CD4-positive, CD25-positive, alpha-beta regulatory T cell (primary cell): ENCODE measurements around the gene ASXL2. TPM values are rescaled to one million over a fixed set of nuclear protein-coding genes. Genes with fewer than 3 reads are reported as not detected.

Experiments used
- ATAC-seq, 2 donors: fragments of 150-1000 bp; cut with Tn5 transposase; one replicate each; pipeline ENCODE4 v1.10.0; 2021; ENCODE audit warnings: low read depth in 2 of 2, moderate number of reproducible peaks in 2 of 2, moderate library complexity in 1 of 2
- DNase-seq, 3 donors: peaks; one replicate each; pipeline versions ENCODE4 v3.0.0 to v3.0.0-alpha.2; 2012 to 2022; ENCODE audit warnings: mixed read lengths in 1 of 3
- H3K27ac ChIP-seq: one replicate; pipeline ENCODE4 v1.7.0; 2013; ENCODE audit warnings: mild to moderate bottlenecking, low read length; ENCODE audit not compliant: insufficient read depth, poor library complexity, severe bottlenecking
- H3K27me3 ChIP-seq: one replicate; pipeline ENCODE4 v1.7.0; 2013; ENCODE audit warnings: low read length; ENCODE audit not compliant: control insufficient read depth, insufficient read depth
- H3K36me3 ChIP-seq: one replicate; pipeline ENCODE4 v1.7.0; 2013; ENCODE audit warnings: mild to moderate bottlenecking, low read length, moderate library complexity; ENCODE audit not compliant: control insufficient read depth, insufficient read depth
- H3K4me1 ChIP-seq: 2 replicates; pipeline ENCODE4 v1.7.0; 2013; ENCODE audit warnings: mild to moderate bottlenecking, low read length; ENCODE audit not compliant: insufficient read depth, control insufficient read depth, poor library complexity, severe bottlenecking
- H3K4me3 ChIP-seq: one replicate; pipeline ENCODE4 v1.7.0; 2013; ENCODE audit warnings: low read depth, mild to moderate bottlenecking, low read length, moderate library complexity
- H3K9me3 ChIP-seq, 2 experiments: 1 replicate in 1 of 2; 2 replicates in 1 of 2; pipeline ENCODE4 v1.7.0; 2013; ENCODE audit warnings: low read length in 2 of 2, mild to moderate bottlenecking in 1 of 2, moderate library complexity in 1 of 2; ENCODE audit not compliant: control insufficient read depth in 2 of 2
- H3K27ac Mint-ChIP-seq, 3 donors: one replicate each; pipeline ENCODE4 v1.8.0; 2020 to 2022; ENCODE audit warnings: mild to moderate bottlenecking in 3 of 3, mixed read lengths in 3 of 3, moderate library complexity in 2 of 3
- H3K27me3 Mint-ChIP-seq: one replicate; pipeline ENCODE4 v1.8.0; 2022; ENCODE audit warnings: mild to moderate bottlenecking, mixed read lengths
- H3K36me3 Mint-ChIP-seq: one replicate; pipeline ENCODE4 v1.8.0; 2020; ENCODE audit warnings: mixed read lengths
- H3K4me1 Mint-ChIP-seq, 4 donors: one replicate each; pipeline ENCODE4 v1.8.0; 2020 to 2022; ENCODE audit warnings: mixed read lengths in 4 of 4, mild to moderate bottlenecking in 1 of 4
- H3K4me3 Mint-ChIP-seq, 4 donors: one replicate each; pipeline ENCODE4 v1.8.0; 2020 to 2022; ENCODE audit warnings: mild to moderate bottlenecking in 4 of 4, mixed read lengths in 4 of 4, moderate library complexity in 3 of 4
- H3K9me3 Mint-ChIP-seq, 7 donors: one replicate each; pipeline ENCODE4 v1.8.0; 2020 to 2022; ENCODE audit warnings: mixed read lengths in 7 of 7, mild to moderate bottlenecking in 3 of 7, moderate library complexity in 2 of 7
- polyA plus RNA-seq, 4 donors: library from polyadenylated mRNA; unstranded; fragments of 300-500 nt; fragmentation: Illumina TruSeq; gene quantifications; one replicate each; pipeline ENCODE4 v1.2.3, GENCODE V29; 2021
- total RNA-seq: library from RNA; stranded (reverse); gene quantifications from one replicate; pipeline ENCODE4 v1.2.3, GENCODE V29; 2022

The ASXL2 gene
- total and polyA plus RNA-seq, 5 donors from 2014 or later, result 6.8 to 48.6 (median 8.2) TPM

DNA sequence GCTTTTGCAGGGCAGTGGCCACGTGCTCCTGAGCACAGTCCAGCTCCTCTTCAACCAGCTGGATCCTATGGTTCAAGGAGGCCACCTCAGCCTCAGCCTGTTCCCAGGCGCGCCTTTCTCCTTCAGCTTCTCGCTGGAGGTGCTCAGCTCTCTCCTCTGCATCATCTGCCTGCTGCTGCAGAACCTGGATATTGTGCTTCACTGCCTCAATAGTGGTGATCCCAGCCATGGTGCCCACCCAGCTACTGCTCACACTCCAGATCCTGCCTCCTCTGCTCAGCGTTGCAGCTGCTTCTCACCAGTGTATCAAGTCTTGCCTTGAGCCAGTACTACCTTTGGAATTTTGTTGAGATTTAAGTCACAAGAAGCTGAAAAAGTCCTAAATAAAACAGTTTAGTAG lies 67.9 kb downstream of the ASXL2 start:
- no peak overlapping the region for H3K4me3 ChIP-seq

DNA sequence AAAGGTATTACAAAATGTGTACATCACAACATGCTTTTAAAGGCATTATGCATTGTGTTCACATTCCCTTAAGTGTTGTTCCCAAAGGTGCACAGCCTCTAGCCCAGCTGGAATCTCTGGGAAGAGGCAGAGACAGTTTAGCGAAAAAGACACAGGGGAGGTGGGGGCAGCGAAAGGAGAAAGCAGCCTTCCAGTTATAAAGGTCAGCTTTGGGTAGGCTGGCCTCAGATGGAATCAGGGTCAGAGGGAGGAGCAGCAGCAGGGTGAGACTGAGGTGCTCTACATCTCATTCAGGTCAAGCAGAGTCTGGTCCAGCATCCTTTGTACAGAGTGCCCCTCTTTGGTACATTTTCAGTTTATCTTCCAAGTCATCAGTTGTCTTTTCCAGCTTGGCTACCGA lies 68.6 kb downstream of the ASXL2 start:
- H3K4me3 ChIP-seq, result no peak overlapping the region
- peaks cover 37 to 67% (median 51%) of the 10 kb centered on the region in 4 donors for H3K4me1 Mint-ChIP-seq
- no peaks in the 10 kb centered on the region for H3K27me3 ChIP-seq
- no peaks in the 10 kb centered on the region for H3K27me3 Mint-ChIP-seq
- H3K9me3 ChIP-seq, result no peaks in the 10 kb centered on the region
- DNase-seq (no peak), ATAC-seq (no peak)
- peak overlapping the region in 1 of 3 donors; percentile 20 for H3K27ac Mint-ChIP-seq
- peaks cover 0 to 3% (median 0%) of the 10 kb centered on the region in 7 donors for H3K9me3 Mint-ChIP-seq
- H3K4me1 ChIP-seq, result peaks cover 9% of the 10 kb centered on the region
- peaks cover 38% of the 10 kb centered on the region for H3K36me3 Mint-ChIP-seq
- no peak overlapping the region for H3K27ac ChIP-seq
- H3K36me3 ChIP-seq, result peaks cover 21% of the 10 kb centered on the region
- H3K4me3 Mint-ChIP-seq, result no peak overlapping the region

More for the DNA sequence above, 67.9 kb downstream of the ASXL2 start:
- Histone ChIP-seq H3K4me1 (peaks cover 9% of the 10 kb centered on the region), H3K27me3 (no peaks in the 10 kb centered on the region), H3K36me3 (peaks cover 17% of the 10 kb centered on the region), H3K9me3 (no peaks in the 10 kb centered on the region), H3K27ac (no peak overlapping the region)
- Mint-ChIP-seq H3K36me3 (peaks cover 39% of the 10 kb centered on the region), H3K27me3 (no peaks in the 10 kb centered on the region), H3K27ac (peak overlapping the region in 1 of 3 donors; percentile 58), H3K9me3 (peaks cover 0 to 3% (median 0%) of the 10 kb centered on the region in 7 donors), H3K4me1 (peaks cover 42 to 69% (median 57%) of the 10 kb centered on the region in 4 donors), H3K4me3 (no peak overlapping the region)
- no peak for DNase-seq
- ATAC-seq, result no peak

DNA sequence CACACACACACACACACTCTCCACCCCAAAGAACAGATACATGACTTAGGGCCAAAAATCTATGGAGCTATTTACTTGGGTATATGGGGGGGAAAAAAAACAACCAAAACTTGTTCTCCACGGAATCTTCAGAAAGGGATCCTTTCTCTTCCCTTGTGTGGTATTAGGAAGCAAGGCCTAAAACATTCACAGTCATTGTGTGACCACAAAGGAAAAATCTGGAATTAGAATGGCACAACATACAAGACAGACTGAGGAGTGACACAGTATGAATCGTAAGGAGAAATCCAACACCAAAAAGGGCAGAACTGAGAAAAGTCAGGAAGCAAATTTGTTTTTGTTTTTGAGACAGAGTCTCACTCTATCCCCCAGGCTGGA lies 70.3 kb downstream of the ASXL2 start:
- peak overlapping the region in 2 of 3 donors; percentile 10 to 61 for H3K27ac Mint-ChIP-seq
- peaks cover 49% of the 10 kb centered on the region for H3K36me3 Mint-ChIP-seq
- H3K27me3 Mint-ChIP-seq, result no peaks in the 10 kb centered on the region
- no peak overlapping the region for H3K4me3 Mint-ChIP-seq
- Histone ChIP-seq H3K27ac (no peak overlapping the region), H3K9me3 (no peaks in the 10 kb centered on the region), H3K36me3 (peaks cover 34% of the 10 kb centered on the region), H3K4me1 (peaks cover 9% of the 10 kb centered on the region), H3K4me3 (no peak overlapping the region), H3K27me3 (no peaks in the 10 kb centered on the region)
- DNase-seq (no peak), ATAC-seq (no peak)
- H3K9me3 Mint-ChIP-seq, result no peaks in the 10 kb centered on the region
- H3K4me1 Mint-ChIP-seq, result peaks cover 34 to 67% (median 49%) of the 10 kb centered on the region in 4 donors

DNA sequence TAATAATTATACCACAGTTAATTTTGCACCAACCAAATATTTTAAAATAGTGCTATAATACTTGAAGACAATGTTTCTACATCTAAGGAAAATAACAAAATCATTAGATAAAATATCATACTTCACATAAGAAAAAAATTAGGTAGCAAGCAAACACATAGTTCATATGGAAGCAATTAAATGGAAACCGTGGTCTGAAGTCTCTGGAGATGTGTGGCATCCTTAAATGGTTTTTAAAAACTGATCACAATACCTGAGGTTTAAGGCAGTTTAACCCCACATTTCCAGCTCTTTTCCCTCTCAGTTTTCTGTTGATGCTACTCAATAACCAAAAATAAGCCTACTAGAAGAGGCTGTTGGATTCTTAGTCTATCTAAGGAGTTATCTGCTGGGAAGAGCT lies 71.3 kb downstream of the ASXL2 start:
- no peak overlapping the region for H3K27ac Mint-ChIP-seq
- H3K36me3 ChIP-seq, result peaks cover 34% of the 10 kb centered on the region
- ATAC-seq (no peak), DNase-seq (no peak)
- peaks cover 31 to 68% (median 43%) of the 10 kb centered on the region in 4 donors for H3K4me1 Mint-ChIP-seq
- H3K27ac ChIP-seq, result no peak overlapping the region
- peaks cover 9% of the 10 kb centered on the region for H3K4me1 ChIP-seq
- no peaks in the 10 kb centered on the region for H3K27me3 Mint-ChIP-seq
- H3K36me3 Mint-ChIP-seq, result peaks cover 44% of the 10 kb centered on the region
- no peaks in the 10 kb centered on the region for H3K27me3 ChIP-seq
- H3K9me3 Mint-ChIP-seq, result no peaks in the 10 kb centered on the region
- no peak overlapping the region for H3K4me3 ChIP-seq
- H3K4me3 Mint-ChIP-seq, result no peak overlapping the region
- no peaks in the 10 kb centered on the region for H3K9me3 ChIP-seq

DNA sequence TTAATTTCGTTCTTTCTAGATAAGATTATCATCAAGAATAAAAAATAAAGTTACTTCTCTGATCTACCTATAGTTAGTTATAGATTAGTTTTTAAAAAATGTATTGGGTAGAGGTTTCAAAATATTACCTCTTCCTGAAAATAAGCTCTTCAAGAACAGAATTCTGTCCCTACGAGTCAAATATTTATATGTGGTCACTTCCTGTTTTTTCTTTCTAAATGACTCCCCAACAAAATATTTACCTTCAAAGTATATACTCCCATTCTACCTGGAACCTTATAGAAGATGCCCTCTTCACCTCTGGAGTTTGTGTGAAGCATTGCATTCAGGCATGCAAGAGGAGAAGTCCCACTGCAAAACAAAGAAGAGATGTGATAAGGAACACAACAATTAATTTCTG lies 72.3 kb downstream of the ASXL2 start:
- H3K36me3 Mint-ChIP-seq, result peaks cover 48% of the 10 kb centered on the region
- no peaks in the 10 kb centered on the region for H3K9me3 ChIP-seq
- ATAC-seq (no peak), DNase-seq (no peak)
- no peaks in the 10 kb centered on the region for H3K27me3 ChIP-seq
- H3K4me1 Mint-ChIP-seq, result peaks cover 40 to 75% (median 47%) of the 10 kb centered on the region in 4 donors
- peak overlapping the region in 1 of 4 donors; percentile 17 for H3K4me3 Mint-ChIP-seq
- peak overlapping the region in 1 of 3 donors; percentile 69 for H3K27ac Mint-ChIP-seq
- no peaks in the 10 kb centered on the region for H3K27me3 Mint-ChIP-seq
- H3K27ac ChIP-seq, result no peak overlapping the region
- no peak overlapping the region for H3K4me3 ChIP-seq
- peaks cover 34% of the 10 kb centered on the region for H3K36me3 ChIP-seq
- H3K4me1 ChIP-seq, result peaks cover 9% of the 10 kb centered on the region
- H3K9me3 Mint-ChIP-seq, result no peaks in the 10 kb centered on the region

DNA sequence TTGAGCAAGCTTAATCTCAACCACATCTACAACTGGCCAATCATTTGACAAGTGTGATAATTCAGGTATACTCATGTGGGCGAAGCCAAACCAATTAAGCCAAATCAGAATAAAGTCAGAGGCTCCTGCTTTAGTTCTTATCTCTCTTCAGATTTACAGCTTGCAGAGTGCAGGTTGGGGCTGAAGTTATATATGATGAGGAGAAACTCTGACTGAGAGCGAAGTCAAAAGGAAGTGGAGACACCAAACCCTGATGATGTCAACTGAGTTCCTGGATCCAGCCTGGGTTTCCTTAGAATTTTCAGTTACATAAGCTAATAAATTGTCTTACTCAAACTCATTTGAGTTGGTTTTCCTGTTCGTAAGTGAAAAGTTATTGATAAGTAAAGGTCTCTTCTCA lies 73.9 kb downstream of the ASXL2 start:
- Histone ChIP-seq H3K27me3 (no peaks in the 10 kb centered on the region), H3K36me3 (peaks cover 29% of the 10 kb centered on the region), H3K4me3 (no peak overlapping the region), H3K27ac (no peak overlapping the region), H3K4me1 (peaks cover 12% of the 10 kb centered on the region), H3K9me3 (no peaks in the 10 kb centered on the region)
- Mint-ChIP-seq H3K9me3 (no peaks in the 10 kb centered on the region), H3K36me3 (peaks cover 41% of the 10 kb centered on the region), H3K27me3 (no peaks in the 10 kb centered on the region), H3K4me1 (peaks cover 39 to 70% (median 43%) of the 10 kb centered on the region in 4 donors), H3K4me3 (peak overlapping the region in 1 of 4 donors; percentile 54), H3K27ac (peak overlapping the region in 1 of 3 donors; percentile 66)
- no peak for ATAC-seq
- DNase-seq, result peak in 1 of 3 donors; percentile 60

DNA sequence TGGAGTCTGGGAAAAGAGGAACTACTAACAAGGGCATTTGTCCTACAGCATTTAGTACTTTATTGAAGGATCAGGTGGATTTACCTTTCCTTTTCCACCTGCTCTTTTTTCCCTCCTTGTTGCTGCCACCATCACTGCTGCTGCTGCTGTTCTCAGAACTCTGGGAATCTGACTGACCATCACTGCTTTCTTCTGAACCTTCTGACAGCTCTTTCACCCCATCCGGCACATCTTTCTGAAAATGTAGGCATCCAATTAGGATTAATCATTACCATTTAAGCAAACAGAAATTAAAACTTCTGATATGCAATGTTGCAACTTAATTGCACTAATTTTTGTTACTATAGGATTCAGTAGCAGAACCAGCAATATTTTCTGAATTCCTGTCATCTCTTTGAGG lies 79.0 kb downstream of the ASXL2 start:
- Histone ChIP-seq H3K36me3 (peaks cover 23% of the 10 kb centered on the region), H3K4me1 (peaks cover 41% of the 10 kb centered on the region), H3K27me3 (no peaks in the 10 kb centered on the region), H3K27ac (no peak overlapping the region), H3K9me3 (no peaks in the 10 kb centered on the region), H3K4me3 (no peak overlapping the region)
- ATAC-seq (no peak), DNase-seq (no peak)
- no peaks in the 10 kb centered on the region for H3K9me3 Mint-ChIP-seq
- H3K27ac Mint-ChIP-seq, result peak overlapping the region; percentile 70 to 97 (median 89)
- H3K4me1 Mint-ChIP-seq, result peaks cover 38 to 88% (median 60%) of the 10 kb centered on the region in 4 donors
- peaks cover 40% of the 10 kb centered on the region for H3K36me3 Mint-ChIP-seq
- H3K27me3 Mint-ChIP-seq, result no peaks in the 10 kb centered on the region
- H3K4me3 Mint-ChIP-seq, result peak overlapping the region in 2 of 4 donors; percentile 26 to 39
